A549 (cell line): ENCODE measurements around the gene DYSF.

Source experiments
- CHD2 ChIP-seq: fragments of 150-350 bp; IDR thresholded peaks from 2 replicates; pipeline ENCODE4 v1.6.1; 2014; ENCODE audit warnings: low read length; ENCODE audit not compliant: partially characterized antibody
- EP300 ChIP-seq, 2 experiments: fragments of >200 bp; sonication (Bioruptor Twin); formaldehyde crosslinking; IDR thresholded peaks; 2 replicates in 1 of 2; 3 replicates in 1 of 2; pipeline ENCODE4 v1.6.1; 2016 to 2017
- FOSL2 ChIP-seq, 2 experiments: fragments of 450-650 bp in 1 of 2; fragments of >200 bp in 1 of 2; sonication (Bioruptor Twin) in 1 of 2; formaldehyde crosslinking; IDR thresholded peaks; 2 replicates each; pipeline versions ENCODE4 v1.5.0 to v1.6.1; 2016 to 2020; ENCODE audit warnings: mild to moderate bottlenecking in 1 of 2, moderate library complexity in 1 of 2
- HEYL ChIP-seq: fragments of 250-450 bp; sonication (Bioruptor Pico); IDR thresholded peaks from 2 replicates; pipeline ENCODE4 v1.8.0; 2021; ENCODE audit warnings: mild to moderate bottlenecking, moderate library complexity
- JUNB ChIP-seq: fragments of >200 bp; sonication (Bioruptor Twin); formaldehyde crosslinking; IDR thresholded peaks from 2 replicates; pipeline ENCODE4 v1.6.1; 2016
- MYC ChIP-seq: IDR thresholded peaks from 2 replicates; pipeline ENCODE4 v1.6.1; 2012; ENCODE audit warnings: mild to moderate bottlenecking, inconsistent platforms, low read length, improper control_type of control experiment, borderline replicate concordance
- POLR2A ChIP-seq: IDR thresholded peaks from 2 replicates; pipeline ENCODE4 v1.6.1; 2012; ENCODE audit warnings: mild to moderate bottlenecking, low read length
- POLR2AphosphoS2 ChIP-seq: conservative IDR thresholded peaks from 2 replicates; pipeline ENCODE4 v1.6.1; 2012; ENCODE audit warnings: low read length, improper control_type of control experiment, inconsistent platforms
- RCOR1 ChIP-seq: fragments of 150-350 bp; IDR thresholded peaks from 2 replicates; pipeline ENCODE4 v1.6.1; 2014; ENCODE audit warnings: antibody characterized with exemption, low read length, low read depth
- RFX5 ChIP-seq: fragments of 450-650 bp; IDR thresholded peaks from 2 replicates; pipeline ENCODE4 v1.7.1; 2014; ENCODE audit warnings: antibody characterized with exemption, mild to moderate bottlenecking, moderate library complexity
- TF ChIP-seq, protein P1 (sequence below): fragments of >200 bp; sonication (Bioruptor Twin); formaldehyde crosslinking; IDR thresholded peaks from 3 replicates; pipeline ENCODE4 v1.5.1; 2016

DNA sequence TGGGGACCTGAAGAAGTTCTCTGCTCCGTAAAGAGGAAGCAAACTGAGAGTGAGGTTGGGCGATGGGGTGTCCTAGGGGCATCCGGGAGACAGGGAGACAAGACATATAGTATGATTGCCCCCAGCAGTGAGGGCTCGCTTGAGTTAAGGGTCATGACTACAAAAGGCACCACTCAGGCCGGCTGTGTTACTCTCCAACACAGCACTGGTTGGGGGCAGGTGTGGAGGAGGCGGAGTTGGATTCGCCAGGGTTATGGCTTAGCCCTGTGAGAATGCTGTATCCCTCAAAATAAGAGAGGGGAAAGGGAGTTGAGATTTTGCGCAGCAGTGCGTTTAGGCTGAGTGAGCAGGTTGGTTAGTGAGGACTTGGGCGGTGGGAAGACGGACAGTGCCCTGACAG lies 12.0 kb downstream of the DYSF start:
- no peak for TF ChIP-seq POLR2A
- no peak for TF ChIP-seq POLR2AphosphoS2
- no peak for TF ChIP-seq CHD2
- TF ChIP-seq, protein P1, sequence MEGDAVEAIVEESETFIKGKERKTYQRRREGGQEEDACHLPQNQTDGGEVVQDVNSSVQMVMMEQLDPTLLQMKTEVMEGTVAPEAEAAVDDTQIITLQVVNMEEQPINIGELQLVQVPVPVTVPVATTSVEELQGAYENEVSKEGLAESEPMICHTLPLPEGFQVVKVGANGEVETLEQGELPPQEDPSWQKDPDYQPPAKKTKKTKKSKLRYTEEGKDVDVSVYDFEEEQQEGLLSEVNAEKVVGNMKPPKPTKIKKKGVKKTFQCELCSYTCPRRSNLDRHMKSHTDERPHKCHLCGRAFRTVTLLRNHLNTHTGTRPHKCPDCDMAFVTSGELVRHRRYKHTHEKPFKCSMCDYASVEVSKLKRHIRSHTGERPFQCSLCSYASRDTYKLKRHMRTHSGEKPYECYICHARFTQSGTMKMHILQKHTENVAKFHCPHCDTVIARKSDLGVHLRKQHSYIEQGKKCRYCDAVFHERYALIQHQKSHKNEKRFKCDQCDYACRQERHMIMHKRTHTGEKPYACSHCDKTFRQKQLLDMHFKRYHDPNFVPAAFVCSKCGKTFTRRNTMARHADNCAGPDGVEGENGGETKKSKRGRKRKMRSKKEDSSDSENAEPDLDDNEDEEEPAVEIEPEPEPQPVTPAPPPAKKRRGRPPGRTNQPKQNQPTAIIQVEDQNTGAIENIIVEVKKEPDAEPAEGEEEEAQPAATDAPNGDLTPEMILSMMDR = no peak
- TF ChIP-seq JUNB = no peak
- no peak for TF ChIP-seq EP300 (IDR thresholded peaks at IDR 0.05)
- TF ChIP-seq RFX5 = no peak
- TF ChIP-seq HEYL (CRISPR knock-in tag) = no peak
- TF ChIP-seq RCOR1 = no peak
- TF ChIP-seq MYC = no peak
- TF ChIP-seq FOSL2 (IDR thresholded peaks at IDR 0.05) = no peak
- no peak for TF ChIP-seq FOSL2 (CRISPR knock-in tag; IDR thresholded peaks at IDR 0.05)
